Muscle layer of colon (tissue), 2 donors: ENCODE measurements around the gene DENND1A.
"Not testable (repeated sequence)": the region's sequence is repeated elsewhere in the genome, so short reads cannot be mapped to it uniquely, and the experiment has no call there.

Source experiments
- H3K27ac ChIP-seq: one replicate; pipeline ENCODE4 v1.7.0; 2013; ENCODE audit warnings: low read depth, mild to moderate bottlenecking, low read length, moderate library complexity
- H3K27me3 ChIP-seq, 2 donors: one replicate each; pipeline ENCODE4 v1.7.0; 2013; ENCODE audit warnings: low read length in 2 of 2, mild to moderate bottlenecking in 2 of 2; ENCODE audit not compliant: insufficient read depth in 2 of 2, control insufficient read depth in 1 of 2
- H3K36me3 ChIP-seq: one replicate; pipeline ENCODE4 v1.7.0; 2013; ENCODE audit warnings: mild to moderate bottlenecking, low read length; ENCODE audit not compliant: insufficient read depth
- H3K4me1 ChIP-seq: one replicate; pipeline ENCODE4 v1.7.0; 2013; ENCODE audit warnings: mild to moderate bottlenecking, low read length; ENCODE audit not compliant: insufficient read depth
- H3K4me3 ChIP-seq, 2 donors: one replicate each; pipeline ENCODE4 v1.7.0; 2013; ENCODE audit warnings: low read length in 2 of 2, low read depth in 1 of 2, mild to moderate bottlenecking in 1 of 2, moderate library complexity in 1 of 2
- H3K9ac ChIP-seq: one replicate; pipeline ENCODE4 v1.7.0; 2013; ENCODE audit warnings: low read length
- H3K9me3 ChIP-seq: one replicate; pipeline ENCODE4 v1.7.0; 2013; ENCODE audit warnings: mild to moderate bottlenecking, low read length
- donor health status: abdominal sarcoma.
- donor health status: Adenocarcinoma of cecum.

Gene DENND1A, protein sequence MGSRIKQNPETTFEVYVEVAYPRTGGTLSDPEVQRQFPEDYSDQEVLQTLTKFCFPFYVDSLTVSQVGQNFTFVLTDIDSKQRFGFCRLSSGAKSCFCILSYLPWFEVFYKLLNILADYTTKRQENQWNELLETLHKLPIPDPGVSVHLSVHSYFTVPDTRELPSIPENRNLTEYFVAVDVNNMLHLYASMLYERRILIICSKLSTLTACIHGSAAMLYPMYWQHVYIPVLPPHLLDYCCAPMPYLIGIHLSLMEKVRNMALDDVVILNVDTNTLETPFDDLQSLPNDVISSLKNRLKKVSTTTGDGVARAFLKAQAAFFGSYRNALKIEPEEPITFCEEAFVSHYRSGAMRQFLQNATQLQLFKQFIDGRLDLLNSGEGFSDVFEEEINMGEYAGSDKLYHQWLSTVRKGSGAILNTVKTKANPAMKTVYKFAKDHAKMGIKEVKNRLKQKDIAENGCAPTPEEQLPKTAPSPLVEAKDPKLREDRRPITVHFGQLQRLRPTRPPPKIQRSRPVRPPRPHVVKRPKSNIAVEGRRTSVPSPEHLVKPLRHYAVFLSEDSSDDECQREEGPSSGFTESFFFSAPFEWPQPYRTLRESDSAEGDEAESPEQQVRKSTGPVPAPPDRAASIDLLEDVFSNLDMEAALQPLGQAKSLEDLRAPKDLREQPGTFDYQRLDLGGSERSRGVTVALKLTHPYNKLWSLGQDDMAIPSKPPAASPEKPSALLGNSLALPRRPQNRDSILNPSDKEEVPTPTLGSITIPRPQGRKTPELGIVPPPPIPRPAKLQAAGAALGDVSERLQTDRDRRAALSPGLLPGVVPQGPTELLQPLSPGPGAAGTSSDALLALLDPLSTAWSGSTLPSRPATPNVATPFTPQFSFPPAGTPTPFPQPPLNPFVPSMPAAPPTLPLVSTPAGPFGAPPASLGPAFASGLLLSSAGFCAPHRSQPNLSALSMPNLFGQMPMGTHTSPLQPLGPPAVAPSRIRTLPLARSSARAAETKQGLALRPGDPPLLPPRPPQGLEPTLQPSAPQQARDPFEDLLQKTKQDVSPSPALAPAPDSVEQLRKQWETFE

DNA sequence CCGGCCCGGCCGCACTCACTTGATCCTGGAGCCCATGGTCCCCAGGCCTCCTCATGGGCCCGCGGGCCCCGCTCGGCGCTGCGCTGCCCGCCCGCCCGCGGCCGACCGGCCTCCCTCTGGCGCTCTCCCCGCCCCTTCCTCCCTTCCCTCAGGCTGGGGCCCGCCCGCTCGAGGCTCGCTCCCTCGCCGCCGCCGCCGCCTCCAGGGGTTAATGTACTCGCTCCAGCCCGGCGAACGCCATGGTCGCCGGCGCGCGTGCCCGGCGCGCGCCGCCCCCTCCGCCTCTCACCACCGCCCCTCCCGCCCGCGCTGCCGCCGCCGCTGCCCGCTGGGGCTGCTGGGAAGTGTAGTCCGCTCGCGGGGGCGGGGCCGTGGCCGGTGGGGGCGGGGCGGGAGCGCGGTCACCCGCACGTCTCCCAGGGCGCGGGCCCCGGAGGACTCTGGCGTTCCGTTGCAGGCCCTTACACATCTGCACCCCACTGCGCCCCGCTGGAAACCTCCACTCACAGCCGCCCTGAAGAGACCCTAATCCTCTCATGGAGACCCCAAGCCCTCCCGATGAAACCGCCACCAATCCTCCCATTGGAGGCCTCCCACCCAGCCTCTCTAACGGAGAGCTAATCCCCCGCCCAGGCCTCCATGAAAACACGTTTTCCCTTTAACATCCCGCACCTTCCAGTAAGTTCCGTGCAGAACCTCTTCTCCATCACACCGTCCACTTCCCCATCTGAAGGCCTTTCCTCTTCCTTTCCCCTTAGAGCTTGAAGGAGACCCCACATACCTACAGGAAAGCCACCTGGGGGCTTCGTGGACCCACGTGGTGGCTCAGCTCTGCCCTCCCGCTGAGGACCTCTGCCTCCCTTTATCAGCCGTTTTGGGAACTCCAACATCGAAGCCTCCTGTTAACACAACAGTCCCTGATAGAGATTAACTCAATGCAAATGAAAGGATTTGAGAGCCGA is at the start of gene DENND1A:
Gene DENND1A, minus strand, starts transcription at position 257 of the 962 bp plus-strand sequence. Its CDS starts 221 bp downstream, at position 36.
- Histone ChIP-seq H3K27me3 (no peaks in the 10 kb centered on the region), H3K4me3 (peak within 1 kb of the TSS; percentile 66 to 73), H3K9ac (peak within 1 kb of the TSS; percentile 59), H3K9me3 (no peaks in the 10 kb centered on the region), H3K4me1 (peaks cover 19% of the 10 kb centered on the region), H3K36me3 (no peaks in the 10 kb centered on the region), H3K27ac (peak within 1 kb of the TSS; percentile 46)

- Histone ChIP-seq H3K36me3 (no peaks in the 10 kb centered on the region), H3K4me3 (no peak overlapping the region), H3K27ac (no peak overlapping the region), H3K27me3 (peaks cover 4 to 22% of the 10 kb centered on the region in 2 donors), H3K9ac (no peak overlapping the region), H3K4me1 (no peaks in the 10 kb centered on the region), H3K9me3 (no peaks in the 10 kb centered on the region)
Observed at GRCh38 chr9:123978981-123979380, 49.1 kb upstream of the DENND1A start.

- H3K4me1 ChIP-seq, H3K36me3 ChIP-seq: not testable (repeated sequence)
Observed at GRCh38 chr9:123976579-123976978, 46.7 kb upstream of the DENND1A start.

GRCh38 chr9:123975871-123976270 is 45.9 kb upstream of the DENND1A start:
- Histone ChIP-seq H3K27ac (no peak overlapping the region), H3K9ac (no peak overlapping the region), H3K36me3 (no peaks in the 10 kb centered on the region), H3K4me3 (no peak overlapping the region), H3K9me3 (no peaks in the 10 kb centered on the region), H3K27me3 (peaks cover 4 to 12% of the 10 kb centered on the region in 2 donors), H3K4me1 (no peaks in the 10 kb centered on the region)

More at GRCh38 chr9:123976579-123976978, 46.7 kb upstream of the DENND1A start:
- H3K27me3 ChIP-seq: peaks cover 4 to 16% of the 10 kb centered on the region in 2 donors
- not testable (repeated sequence) for H3K9ac ChIP-seq, H3K27ac ChIP-seq, H3K9me3 ChIP-seq, H3K4me3 ChIP-seq

- Histone ChIP-seq H3K4me3 (no peak overlapping the region), H3K9ac (no peak overlapping the region), H3K27ac (no peak overlapping the region), H3K27me3 (peaks cover 0 to 7% of the 10 kb centered on the region in 2 donors), H3K4me1 (no peaks in the 10 kb centered on the region), H3K9me3 (no peaks in the 10 kb centered on the region), H3K36me3 (no peaks in the 10 kb centered on the region)
Observed at GRCh38 chr9:123974471-123974870, 44.5 kb upstream of the DENND1A start.

DNA sequence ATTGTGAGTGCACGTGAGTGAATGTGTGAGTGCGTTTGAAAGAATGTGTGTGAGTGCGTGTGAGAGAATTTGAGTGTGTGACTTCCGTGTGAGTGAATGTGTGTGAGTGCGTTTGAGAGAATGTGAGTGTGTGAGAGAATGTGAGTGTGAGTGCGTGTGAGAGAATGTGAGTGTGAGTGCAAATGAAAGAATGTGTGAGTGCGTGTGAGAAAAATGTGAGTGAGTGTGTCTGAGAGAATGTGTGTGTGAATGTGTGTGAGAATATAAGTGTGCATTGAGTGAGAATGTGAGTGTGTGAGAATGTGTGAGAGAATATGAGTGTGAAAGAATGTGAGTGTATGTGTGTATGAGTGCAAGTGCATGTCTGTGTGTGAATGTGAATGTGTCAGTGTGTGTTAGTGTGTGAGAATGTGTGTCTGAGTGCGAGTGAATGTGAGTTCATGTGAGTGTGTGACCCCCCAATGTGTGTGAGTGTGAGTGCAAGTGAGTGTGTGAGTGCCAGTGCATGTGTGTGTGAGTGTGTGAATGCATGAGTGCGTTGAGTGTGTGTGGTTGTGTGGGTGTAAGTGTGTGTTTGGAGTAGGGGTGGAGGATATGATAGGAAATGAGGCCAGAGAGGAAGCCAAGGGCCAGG is 43.8 kb upstream of the DENND1A start:
- Histone ChIP-seq H3K9ac (no peak overlapping the region), H3K27me3 (peaks cover 0 to 7% of the 10 kb centered on the region in 2 donors), H3K4me3 (no peak overlapping the region), H3K9me3 (no peaks in the 10 kb centered on the region), H3K36me3 (no peaks in the 10 kb centered on the region), H3K4me1 (no peaks in the 10 kb centered on the region), H3K27ac (no peak overlapping the region)

- Histone ChIP-seq H3K9ac (no peak overlapping the region), H3K27me3 (peaks cover 0 to 7% of the 10 kb centered on the region in 2 donors), H3K4me1 (no peaks in the 10 kb centered on the region), H3K9me3 (no peaks in the 10 kb centered on the region), H3K27ac (no peak overlapping the region), H3K36me3 (no peaks in the 10 kb centered on the region), H3K4me3 (no peak overlapping the region)
Observed at GRCh38 chr9:123972618-123973017, 42.7 kb upstream of the DENND1A start.

DNA sequence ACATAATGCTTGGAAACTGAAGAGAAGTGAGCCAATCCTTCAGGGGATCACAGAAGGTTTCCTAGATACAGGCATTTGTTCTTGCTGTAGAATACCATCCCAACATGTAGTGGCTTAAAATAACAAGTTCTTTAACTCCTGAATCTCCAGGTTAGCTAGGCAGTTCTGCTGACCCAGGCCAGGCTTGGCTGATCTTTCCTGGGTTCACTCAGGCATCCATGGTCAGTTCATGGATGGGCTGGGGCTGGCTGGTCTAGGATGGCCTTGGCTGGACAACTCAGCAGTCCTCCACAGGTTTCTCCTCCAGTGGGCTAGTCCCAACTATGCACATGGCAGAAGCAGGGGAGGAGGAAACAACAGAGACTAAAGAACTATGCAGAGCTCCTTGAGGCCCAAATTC is 37.4 kb upstream of the DENND1A start:
- Histone ChIP-seq H3K36me3 (no peaks in the 10 kb centered on the region), H3K9me3 (no peaks in the 10 kb centered on the region), H3K27ac (no peak overlapping the region), H3K9ac (no peak overlapping the region), H3K27me3 (peaks cover 0 to 7% of the 10 kb centered on the region in 2 donors), H3K4me1 (no peaks in the 10 kb centered on the region), H3K4me3 (no peak overlapping the region)

- Histone ChIP-seq H3K36me3 (no peaks in the 10 kb centered on the region), H3K9ac (no peak overlapping the region), H3K27ac (no peak overlapping the region), H3K9me3 (no peaks in the 10 kb centered on the region), H3K4me3 (no peak overlapping the region), H3K4me1 (no peaks in the 10 kb centered on the region), H3K27me3 (peaks cover 0 to 7% of the 10 kb centered on the region in 2 donors)
Observed at GRCh38 chr9:123965801-123966686, 36.1 kb upstream of the DENND1A start.
